DOHH2 (cell line): ENCODE results near the gene KTI12.
"Not testable (repeated sequence)": the region's sequence is repeated elsewhere in the genome, so short reads cannot be mapped to it uniquely, and the experiment has no call there.

Source experiments
- H3F3A ChIP-seq: fragments of 200-600 bp; sonication (generic), shearing (Covaris generic); 2 replicates; pipeline ENCODE4 v1.6.0; 2016; ENCODE audit warnings: antibody characterized with exemption, mild to moderate bottlenecking; ENCODE audit not compliant: control insufficient read depth, insufficient read depth
- H3K27ac ChIP-seq: fragments of 200-600 bp; sonication (generic); 2 replicates; pipeline ENCODE4 v1.5.1; 2014; ENCODE audit warnings: low read depth, mild to moderate bottlenecking, low read length, moderate library complexity
- H3K27me3 ChIP-seq: fragments of 200-600 bp; sonication (generic); 2 replicates; pipeline ENCODE4 v1.6.1; 2014; ENCODE audit warnings: mild to moderate bottlenecking, low read length, mixed read lengths; ENCODE audit not compliant: control insufficient read depth
- H3K36me3 ChIP-seq: fragments of 200-600 bp; sonication (generic); 2 replicates; pipeline ENCODE4 v1.6.1; 2014; ENCODE audit warnings: mild to moderate bottlenecking, low read length, moderate library complexity, mixed read lengths; ENCODE audit not compliant: control insufficient read depth
- H3K4me1 ChIP-seq: fragments of 200-600 bp; sonication (generic); 2 replicates; pipeline ENCODE4 v1.6.1; 2014; ENCODE audit warnings: mild to moderate bottlenecking, low read length, mixed read lengths; ENCODE audit not compliant: control insufficient read depth
- H3K4me2 ChIP-seq: fragments of 200-600 bp; sonication (generic); 2 replicates; pipeline ENCODE4 v1.6.0; 2014; ENCODE audit warnings: mild to moderate bottlenecking, low read length, moderate library complexity
- H3K4me3 ChIP-seq: fragments of 200-600 bp; sonication (generic); 2 replicates; pipeline ENCODE4 v1.5.1; 2014; ENCODE audit warnings: mild to moderate bottlenecking, low read length, mixed read lengths
- H3K79me2 ChIP-seq: fragments of 200-600 bp; sonication (generic); 2 replicates; pipeline ENCODE4 v1.6.1; 2014; ENCODE audit warnings: mild to moderate bottlenecking, low read length, mixed read lengths; ENCODE audit not compliant: control insufficient read depth
- H3K9me2 ChIP-seq: fragments of 200-600 bp; sonication (generic); replicated peaks from 2 replicates; pipeline ENCODE4 v1.6.1; 2014; ENCODE audit warnings: mild to moderate bottlenecking, low read length, mixed read lengths; ENCODE audit not compliant: control insufficient read depth
- H3K9me3 ChIP-seq: fragments of 200-600 bp; sonication (generic); 2 replicates; pipeline ENCODE4 v1.6.1; 2014; ENCODE audit warnings: antibody characterized with exemption, low read length, mixed read lengths; ENCODE audit not compliant: control insufficient read depth, insufficient read depth
- H4K20me1 ChIP-seq: fragments of 200-600 bp; sonication (generic); 2 replicates; pipeline ENCODE4 v1.6.0; 2014; ENCODE audit warnings: low read depth, mild to moderate bottlenecking, antibody characterized with exemption, low read length, moderate library complexity; ENCODE audit not compliant: control insufficient read depth, insufficient read depth
- CTCF ChIP-seq: fragments of 200-600 bp; sonication (generic); IDR thresholded peaks from one replicate; pipeline ENCODE4 v1.5.1; 2014; ENCODE audit warnings: antibody characterized with exemption, mild to moderate bottlenecking, low read depth, low read length; ENCODE audit not compliant: poor library complexity, severe bottlenecking
- EZH2phosphoT487 ChIP-seq: fragments of 200-600 bp; sonication (generic); IDR thresholded peaks from 2 replicates; pipeline ENCODE4 v1.6.1; 2017; ENCODE audit warnings: borderline replicate concordance, mild to moderate bottlenecking, antibody characterized with exemption, low read length, moderate library complexity, mixed read lengths

Gene KTI12

GRCh38 chr1:52022133-52022532 is 11.5 kb downstream of the KTI12 start:
- no peak for TF ChIP-seq CTCF
- no peak for TF ChIP-seq EZH2phosphoT487
- no peaks in the 10 kb centered on the region for H3K4me1 ChIP-seq
- no peaks in the 10 kb centered on the region for H3K9me3 ChIP-seq
- no peaks in the 10 kb centered on the region for H4K20me1 ChIP-seq
- H3K9me2 ChIP-seq = no peaks in the 10 kb centered on the region
- peaks cover 50% of the 10 kb centered on the region for H3K36me3 ChIP-seq
- no peak overlapping the region for H3K4me2 ChIP-seq
- H3K27me3 ChIP-seq = no peaks in the 10 kb centered on the region
- no peak overlapping the region for H3K4me3 ChIP-seq
- H3F3A ChIP-seq = 0 out of 2 replicates have a peak, but pooled peaks cover 2% of the 10 kb centered on the region
- H3K79me2 ChIP-seq = no peaks in the 10 kb centered on the region
- no peak overlapping the region for H3K27ac ChIP-seq

- H3F3A ChIP-seq = no peaks in the 10 kb centered on the region
- no peaks in the 10 kb centered on the region for H3K79me2 ChIP-seq
- no peak overlapping the region for H3K4me2 ChIP-seq
- TF ChIP-seq EZH2phosphoT487 (no peak), CTCF (no peak)
- H3K27me3 ChIP-seq = peaks cover 10% of the 10 kb centered on the region; the same call in 1 of the 2 replicates
- H3K4me3 ChIP-seq = no peak overlapping the region
- no peaks in the 10 kb centered on the region for H3K9me3 ChIP-seq
- no peak overlapping the region for H3K27ac ChIP-seq
- no peaks in the 10 kb centered on the region for H4K20me1 ChIP-seq
- H3K36me3 ChIP-seq = no peaks in the 10 kb centered on the region
- no peaks in the 10 kb centered on the region for H3K9me2 ChIP-seq
- no peaks in the 10 kb centered on the region for H3K4me1 ChIP-seq
Observed at GRCh38 chr1:52008071-52008809, 25.4 kb downstream of the KTI12 start.

GRCh38 chr1:52007215-52008002 is 26.2 kb downstream of the KTI12 start:
- TF ChIP-seq EZH2phosphoT487 (no peak), CTCF (no peak)
- Histone ChIP-seq H3K4me1 (no peaks in the 10 kb centered on the region), H3K79me2 (no peaks in the 10 kb centered on the region), H3K4me2 (no peak overlapping the region), H3K9me3 (no peaks in the 10 kb centered on the region), H3F3A (no peaks in the 10 kb centered on the region), H3K27me3 (peaks cover 10% of the 10 kb centered on the region; the same call in 1 of the 2 replicates), H3K36me3 (no peaks in the 10 kb centered on the region), H3K27ac (no peak overlapping the region), H3K4me3 (no peak overlapping the region), H4K20me1 (no peaks in the 10 kb centered on the region), H3K9me2 (no peaks in the 10 kb centered on the region)

- not testable (repeated sequence) for H3F3A ChIP-seq, H3K27ac ChIP-seq, H3K4me2 ChIP-seq
Observed at GRCh38 chr1:52006081-52006553, 27.5 kb downstream of the KTI12 start.

GRCh38 chr1:52005548-52005947 is 28.1 kb downstream of the KTI12 start:
- not testable (repeated sequence) for H4K20me1 ChIP-seq, H3K27ac ChIP-seq, H3K4me1 ChIP-seq, H3K27me3 ChIP-seq, H3K4me3 ChIP-seq, H3K4me2 ChIP-seq, H3K9me3 ChIP-seq, H3F3A ChIP-seq, H3K36me3 ChIP-seq, H3K9me2 ChIP-seq, H3K79me2 ChIP-seq

More at GRCh38 chr1:52006081-52006553, 27.5 kb downstream of the KTI12 start:
- not testable (repeated sequence) for H3K9me3 ChIP-seq, H4K20me1 ChIP-seq, H3K9me2 ChIP-seq, H3K27me3 ChIP-seq, H3K79me2 ChIP-seq, H3K4me1 ChIP-seq, H3K36me3 ChIP-seq, H3K4me3 ChIP-seq
